Stimulated activated naive CD4-positive, alpha-beta T cell treated with Interleukin-2 at 50 U/mL for 16 hours (primary cell): ENCODE results near the gene DOK5.
A peak's percentile ranks its signal among the peaks of the same experiment; 100 is the strongest.

Source experiments
- DNase-seq: peaks from one replicate; lab custom pipeline; 2025; lab: John Stamatoyannopoulos, UW

Gene DOK5

GRCh38 chr20:54649511-54649962 is 174.1 kb downstream of the DOK5 start:
- peak; percentile 30 for DNase-seq

DNA sequence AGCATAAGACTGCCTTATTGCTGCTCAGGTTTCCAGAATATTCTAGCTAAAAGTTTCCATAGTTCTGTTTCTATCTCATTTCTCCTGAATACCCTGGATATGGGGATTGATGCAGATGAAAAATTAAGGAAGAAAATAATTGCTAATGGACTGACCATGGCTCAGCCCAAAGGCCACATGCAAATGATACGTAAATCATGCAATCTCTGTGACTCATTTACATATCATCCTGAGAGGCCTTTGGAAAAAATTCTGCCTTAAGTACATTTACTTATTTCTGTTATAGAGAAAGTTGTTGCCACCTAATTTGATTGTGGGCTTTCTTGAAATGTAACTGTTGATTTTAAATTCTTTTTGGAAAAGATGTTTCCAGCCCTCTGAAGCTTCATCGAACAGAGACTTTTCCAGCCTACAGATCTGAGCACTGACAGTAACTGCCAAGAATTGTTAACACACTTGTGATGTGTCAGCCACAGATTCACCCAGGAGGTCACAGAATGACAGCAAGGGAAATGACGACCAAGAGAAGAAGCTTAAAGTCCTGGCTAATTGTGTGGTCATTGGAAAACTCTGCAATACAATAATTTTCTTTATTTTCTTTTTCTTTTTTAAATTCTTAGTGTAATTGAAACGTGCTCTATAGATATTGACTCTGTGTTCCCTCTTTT is 174.8 kb downstream of the DOK5 start:
- no peak for DNase-seq

GRCh38 chr20:54651252-54651651 is 175.9 kb downstream of the DOK5 start:
- DNase-seq, result no peak

- no peak for DNase-seq
Measured at GRCh38 chr20:54654450-54654849, 179.1 kb downstream of the DOK5 start.

DNA sequence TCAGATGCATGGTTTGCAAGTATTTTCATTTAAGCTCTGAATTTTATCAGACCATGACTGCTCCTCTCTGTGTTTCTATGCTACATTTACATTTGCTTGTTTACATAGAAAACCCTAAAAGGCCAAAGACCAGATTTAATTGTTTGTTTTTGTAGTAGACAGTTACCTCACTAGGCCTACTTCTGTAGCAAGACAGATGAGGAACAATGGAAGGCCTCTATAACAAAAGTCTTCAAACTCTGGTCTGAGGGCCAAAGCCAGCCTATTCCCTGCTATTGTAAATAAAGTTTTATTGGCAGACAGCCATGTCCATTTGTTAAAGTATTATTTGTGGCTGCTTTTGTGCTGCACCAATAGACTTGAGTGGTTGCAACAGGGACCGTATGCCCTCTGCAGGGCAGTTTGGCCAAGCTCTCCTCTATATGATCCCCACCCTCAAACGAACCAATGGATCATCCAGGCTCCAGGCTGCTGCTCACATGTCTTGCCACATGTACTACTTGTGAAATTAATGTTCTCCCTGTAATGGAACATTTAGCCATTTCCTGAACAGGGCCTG is 182.0 kb downstream of the DOK5 start:
- DNase-seq, result no peak

GRCh38 chr20:54658525-54658924 is 183.1 kb downstream of the DOK5 start:
- no peak for DNase-seq

- DNase-seq, result no peak
Measured at GRCh38 chr20:54661265-54661664, 185.9 kb downstream of the DOK5 start.

- no peak for DNase-seq
Measured at GRCh38 chr20:54661880-54662465, 186.6 kb downstream of the DOK5 start.

DNA sequence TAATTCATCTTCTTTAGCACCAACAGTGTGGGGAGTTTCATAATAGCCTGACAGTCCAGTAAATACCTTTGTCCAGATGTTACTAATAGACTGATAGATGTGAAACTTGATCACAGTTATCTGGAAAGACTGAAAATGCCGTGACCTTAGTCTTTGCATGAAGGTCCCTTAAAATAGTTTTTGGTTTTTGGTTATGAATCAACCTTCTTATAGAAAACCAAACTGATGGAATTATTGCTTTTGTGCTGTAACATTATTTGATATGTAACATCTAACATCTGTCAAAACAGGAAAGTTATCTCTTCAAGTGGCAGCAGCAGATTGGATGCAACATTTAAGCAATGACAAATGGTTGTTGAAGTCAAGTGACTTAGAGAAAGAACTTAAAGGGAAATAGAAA is 190.4 kb downstream of the DOK5 start:
- DNase-seq, result no peak

DNA sequence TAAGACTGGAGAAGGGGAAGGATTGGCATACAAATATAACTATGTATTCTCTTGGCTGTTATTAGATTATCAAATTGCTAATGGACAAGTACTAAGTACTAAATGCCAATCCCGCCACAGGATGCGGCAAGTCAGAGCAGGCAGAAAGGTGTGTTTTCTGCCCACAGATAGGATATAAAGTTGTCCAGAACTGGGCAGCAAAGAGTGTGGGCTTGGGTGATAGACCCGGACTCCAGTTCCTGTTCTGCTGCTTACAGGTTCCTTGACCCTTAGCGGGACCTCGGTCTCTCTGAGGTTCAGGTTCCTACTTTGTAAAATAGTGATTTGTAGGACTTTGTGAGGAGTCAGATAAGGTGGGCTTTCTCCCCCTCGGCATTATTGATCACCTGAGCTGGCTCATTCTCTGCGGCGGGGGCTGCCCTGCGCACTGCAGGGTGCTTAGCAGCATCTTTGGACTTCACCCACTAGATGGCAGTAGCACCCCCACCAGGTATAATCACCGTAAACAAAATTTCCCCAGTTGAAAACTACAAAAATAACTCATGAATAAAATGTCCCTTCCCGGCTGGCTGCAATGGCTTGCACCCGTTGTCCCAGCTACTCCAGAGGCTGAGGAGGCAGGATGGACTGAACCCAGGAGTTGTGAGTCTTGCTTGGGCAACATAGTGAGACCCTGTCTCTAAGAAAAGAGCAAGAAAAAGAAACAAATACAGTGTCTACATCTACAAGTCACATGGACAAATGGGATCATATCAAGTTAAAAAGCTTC is 193.1 kb downstream of the DOK5 start:
- DNase-seq, result no peak

DNA sequence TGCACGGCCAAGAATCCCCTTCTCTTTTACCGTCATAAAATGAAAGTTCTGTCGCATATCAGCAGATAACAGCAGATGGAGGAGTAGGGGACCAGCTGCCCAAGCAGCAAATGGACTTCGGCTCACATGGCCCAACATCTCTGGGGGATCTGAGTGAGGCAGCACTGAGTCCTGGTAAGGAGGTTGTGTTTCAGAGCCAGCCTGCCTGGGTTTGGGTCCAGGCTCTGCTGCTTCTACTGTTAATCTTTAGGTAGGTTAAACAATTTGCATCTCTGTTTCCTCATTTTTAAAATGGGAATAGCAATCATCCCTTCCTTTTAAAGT is 193.6 kb downstream of the DOK5 start:
- no peak for DNase-seq

GRCh38 chr20:54678253-54678652 is 202.9 kb downstream of the DOK5 start:
- DNase-seq, result no peak

GRCh38 chr20:54680439-54680838 is 205.0 kb downstream of the DOK5 start:
- no peak for DNase-seq

DNA sequence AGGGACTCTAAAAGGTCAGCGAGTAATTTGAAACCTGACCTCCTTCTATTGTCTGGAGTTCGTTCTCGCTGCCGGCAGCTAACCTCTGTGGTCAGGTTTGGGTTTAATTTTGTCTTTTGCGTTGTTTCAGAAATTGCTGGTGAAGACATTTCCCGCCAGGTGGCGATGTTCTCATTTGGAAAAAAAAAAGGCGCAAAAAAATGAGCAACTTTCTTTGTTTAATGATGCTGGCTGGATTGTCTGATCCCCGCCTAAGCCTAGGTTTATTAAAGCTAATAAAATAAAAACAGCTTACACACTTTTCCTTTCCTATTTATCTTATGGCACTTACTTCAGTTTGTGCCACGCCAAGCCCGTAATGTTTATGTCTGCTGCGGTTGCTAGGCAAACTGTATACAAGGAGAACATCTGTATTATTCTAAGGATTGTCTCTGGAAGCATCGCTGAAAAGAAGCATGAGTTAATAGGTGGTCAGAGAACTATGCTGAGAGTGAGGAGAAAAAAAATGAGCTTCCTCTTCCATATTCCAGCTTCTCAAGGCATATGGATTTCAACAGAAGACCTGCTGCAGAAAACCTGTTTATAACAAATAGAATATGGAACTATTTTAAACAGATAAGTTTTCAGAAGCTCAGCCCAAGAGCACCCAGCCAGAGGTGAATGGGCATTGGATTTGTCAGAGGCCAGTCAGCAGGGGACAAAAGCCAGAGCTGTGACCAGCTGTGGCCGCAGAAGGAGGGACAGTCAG is 205.7 kb downstream of the DOK5 start:
- no peak for DNase-seq

- DNase-seq, result no peak
Measured at GRCh38 chr20:54681869-54682268, 206.5 kb downstream of the DOK5 start.

- no peak for DNase-seq
Measured at GRCh38 chr20:54688476-54688875, 213.1 kb downstream of the DOK5 start.

DNA sequence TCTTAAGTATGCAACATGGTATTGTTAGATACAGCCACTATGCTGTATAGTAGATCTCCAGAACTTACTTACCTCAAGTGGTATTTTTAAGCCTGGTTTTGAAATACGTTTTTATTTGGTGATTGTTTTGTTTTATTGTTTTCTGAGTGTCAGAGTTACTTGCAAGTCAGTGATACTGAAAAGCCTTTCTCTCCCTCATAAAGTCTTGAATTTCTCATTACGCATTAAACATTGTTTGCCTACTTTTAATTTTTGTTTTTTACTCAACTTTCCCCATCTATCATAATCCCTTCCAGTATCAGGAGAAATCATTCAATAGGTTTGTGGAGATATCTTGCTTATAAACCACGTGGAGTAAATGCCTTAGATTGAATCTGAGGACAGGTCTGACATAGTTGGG is 214.9 kb downstream of the DOK5 start:
- DNase-seq, result no peak

- no peak for DNase-seq
Measured at GRCh38 chr20:54691327-54691726, 215.9 kb downstream of the DOK5 start.

- DNase-seq, result no peak
Measured at GRCh38 chr20:54692168-54692887, 216.9 kb downstream of the DOK5 start.

- no peak for DNase-seq
Measured at GRCh38 chr20:54694516-54694915, 219.1 kb downstream of the DOK5 start.

- no peak for DNase-seq
Measured at GRCh38 chr20:54698373-54698772, 223.0 kb downstream of the DOK5 start.
